Measurements from ENCODE around the gene RICTOR. TPM values are rescaled to one million over a fixed set of nuclear protein-coding genes. Genes with fewer than 3 reads are reported as not detected.
A peak's percentile ranks its signal among the peaks of the same experiment; 100 is the strongest.

Gene RICTOR
- total RNA-seq, 1 donor from 2014 or later = 35.0 TPM

DNA sequence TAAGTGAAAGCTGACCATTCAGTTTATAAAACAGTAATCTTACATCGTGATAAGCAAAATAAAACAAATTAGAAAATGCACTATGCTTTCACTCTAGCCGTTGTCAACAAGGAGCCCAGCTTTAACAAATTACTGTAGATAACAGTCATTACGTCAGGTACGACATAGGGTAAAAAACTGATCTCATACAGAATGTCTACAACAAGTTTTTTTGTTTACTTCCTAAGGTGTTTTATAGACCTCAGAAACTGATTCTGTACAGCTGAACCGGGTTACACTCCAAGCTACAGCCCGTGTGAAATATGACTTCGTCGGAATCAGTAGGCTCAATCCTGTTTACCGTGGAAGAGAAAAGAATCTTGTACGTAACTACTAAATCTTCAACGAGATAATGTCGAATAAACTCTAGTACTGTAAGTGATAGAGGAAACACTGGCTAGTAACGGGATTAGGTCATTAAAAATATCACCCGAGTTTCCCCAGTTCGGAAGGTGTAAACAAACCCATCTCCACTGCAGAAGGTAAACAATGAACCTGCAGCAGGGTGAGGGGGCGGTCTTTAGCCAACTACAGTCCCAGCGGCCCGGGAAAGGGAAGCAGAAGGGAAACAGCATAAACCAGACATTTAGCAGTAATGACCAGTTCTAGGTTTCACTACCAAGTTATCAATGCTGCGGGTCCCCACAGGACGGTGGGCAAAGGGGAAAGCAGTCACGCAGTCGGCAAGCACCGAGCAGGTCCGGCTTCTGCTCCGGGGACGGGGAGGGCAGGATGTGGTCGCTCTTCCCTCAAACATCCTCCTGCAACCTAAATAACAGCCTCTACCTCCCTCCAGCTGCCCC is 1.1 kb downstream of the RICTOR start:
- DNase-seq (ENCODE audit: low read depth) (peak; percentile 57), FAIRE-seq (no peak)
- Histone ChIP-seq H3K4me3 (ENCODE audit: low read depth, low read length) (peak overlapping the region; percentile 93), H3K36me3 (ENCODE audit: control insufficient read depth, insufficient read depth, low read length) (no peaks in the 10 kb centered on the region), H3K27me3 (ENCODE audit: control insufficient read depth, insufficient read depth, low read length) (no peaks in the 10 kb centered on the region)
- no peak for TF ChIP-seq CTCF (IDR thresholded peaks at IDR 0.05; ENCODE audit: insufficient read depth, low read length, severe bottlenecking)

GRCh38 chr5:39068099-39068498 is 6.1 kb downstream of the RICTOR start:
- DNase-seq (ENCODE audit: low read depth) (no peak), FAIRE-seq (no peak)
- peaks cover 2% of the 10 kb centered on the region for H3K36me3 ChIP-seq (ENCODE audit: control insufficient read depth, insufficient read depth, low read length)
- no peaks in the 10 kb centered on the region for H3K27me3 ChIP-seq (ENCODE audit: control insufficient read depth, insufficient read depth, low read length)
- TF ChIP-seq CTCF (IDR thresholded peaks at IDR 0.05; ENCODE audit: insufficient read depth, low read length, severe bottlenecking) = no peak
- H3K4me3 ChIP-seq (ENCODE audit: low read depth, low read length) = no peak overlapping the region

- TF ChIP-seq CTCF (IDR thresholded peaks at IDR 0.05; ENCODE audit: insufficient read depth, low read length, severe bottlenecking) = no peak
- DNase-seq (ENCODE audit: low read depth) (no peak), FAIRE-seq (no peak)
- Histone ChIP-seq H3K4me3 (ENCODE audit: low read depth, low read length) (no peak overlapping the region), H3K27me3 (ENCODE audit: control insufficient read depth, insufficient read depth, low read length) (no peaks in the 10 kb centered on the region), H3K36me3 (ENCODE audit: control insufficient read depth, insufficient read depth, low read length) (peaks cover 2% of the 10 kb centered on the region)
Measured at GRCh38 chr5:39064450-39064849, 9.7 kb downstream of the RICTOR start.

DNA sequence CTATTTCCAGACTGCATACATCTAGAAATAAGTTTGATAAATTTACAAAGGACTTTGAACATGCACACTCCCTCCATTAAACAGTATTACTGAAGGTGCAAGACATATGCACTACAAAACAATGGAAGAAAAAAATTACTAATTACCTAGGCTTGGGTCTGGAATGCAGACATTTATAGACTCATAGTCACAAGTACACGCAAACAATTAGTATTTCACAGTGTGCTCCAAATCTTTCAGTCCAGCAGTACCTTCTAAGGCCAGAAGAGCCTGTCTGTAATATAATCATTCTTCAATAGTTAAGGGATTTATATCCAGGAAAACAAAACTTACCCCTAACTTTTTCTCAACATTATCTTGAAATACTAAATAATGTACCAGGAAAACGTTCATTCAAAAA is 11.2 kb downstream of the RICTOR start:
- no peak for FAIRE-seq
- TF ChIP-seq CTCF (IDR thresholded peaks at IDR 0.05; ENCODE audit: insufficient read depth, low read length, severe bottlenecking) = no peak

GRCh38 chr5:39062530-39062929 is 11.7 kb downstream of the RICTOR start:
- TF ChIP-seq CTCF (IDR thresholded peaks at IDR 0.05; ENCODE audit: insufficient read depth, low read length, severe bottlenecking) = no peak
- no peak for DNase-seq (ENCODE audit: low read depth)
- Histone ChIP-seq H3K36me3 (ENCODE audit: control insufficient read depth, insufficient read depth, low read length) (peaks cover 2% of the 10 kb centered on the region), H3K4me3 (ENCODE audit: low read depth, low read length) (no peak overlapping the region), H3K27me3 (ENCODE audit: control insufficient read depth, insufficient read depth, low read length) (no peaks in the 10 kb centered on the region)
- FAIRE-seq = no peak

More for the DNA sequence above, 11.2 kb downstream of the RICTOR start:
- Histone ChIP-seq H3K27me3 (ENCODE audit: control insufficient read depth, insufficient read depth, low read length) (no peaks in the 10 kb centered on the region), H3K36me3 (ENCODE audit: control insufficient read depth, insufficient read depth, low read length) (peaks cover 2% of the 10 kb centered on the region), H3K4me3 (ENCODE audit: low read depth, low read length) (no peak overlapping the region)
- no peak for DNase-seq (ENCODE audit: low read depth)
